SU-DHL-6 (cell line): ENCODE data around the gene KCNF1.

Source experiments
- H2AFZ ChIP-seq: fragments of 200-600 bp; sonication (generic); 2 replicates; pipeline ENCODE4 v1.6.1; 2014; ENCODE audit warnings: low read depth, mild to moderate bottlenecking, moderate library complexity, mixed read lengths, antibody characterized with exemption, low read length; ENCODE audit not compliant: severe bottlenecking
- H3F3A ChIP-seq: fragments of 200-600 bp; shearing (Covaris generic); 2 replicates; pipeline ENCODE4 v1.6.0; 2016; ENCODE audit warnings: antibody characterized with exemption, mild to moderate bottlenecking; ENCODE audit not compliant: insufficient read depth
- H3K27ac ChIP-seq: fragments of 200-600 bp; sonication (generic); 2 replicates; pipeline ENCODE4 v1.5.1; 2016; ENCODE audit warnings: low read depth, mild to moderate bottlenecking, low read length, moderate library complexity, mixed read lengths
- H3K27me3 ChIP-seq: fragments of 200-600 bp; sonication (generic), shearing (Covaris generic); 2 replicates; pipeline ENCODE4 v1.6.0; 2014; ENCODE audit warnings: mild to moderate bottlenecking, low read length
- H3K36me3 ChIP-seq: fragments of 200-600 bp; sonication (generic); 2 replicates; pipeline ENCODE4 v1.6.1; 2014; ENCODE audit warnings: mild to moderate bottlenecking, low read length, mixed read lengths
- H3K4me2 ChIP-seq: fragments of 300-600, 200-600 bp; shearing (Covaris generic), sonication (generic); 2 replicates; pipeline ENCODE4 v1.6.0; 2014; ENCODE audit warnings: low read length, low read depth, mild to moderate bottlenecking; ENCODE audit not compliant: poor library complexity, severe bottlenecking
- H3K4me3 ChIP-seq: fragments of 200-600 bp; sonication (generic); 2 replicates; pipeline ENCODE4 v1.5.1; 2014; ENCODE audit warnings: antibody characterized with exemption, low read length, mild to moderate bottlenecking, mixed read lengths; ENCODE audit not compliant: insufficient read depth, poor library complexity, severe bottlenecking
- H3K79me2 ChIP-seq: fragments of 200-600 bp; sonication (generic); 2 replicates; pipeline ENCODE4 v1.6.1; 2014; ENCODE audit warnings: mild to moderate bottlenecking, low read length, moderate library complexity; ENCODE audit not compliant: insufficient read depth
- H3K9ac ChIP-seq: fragments of 200-600 bp; sonication (generic); 2 replicates; pipeline ENCODE4 v1.7.0; 2014; ENCODE audit warnings: mild to moderate bottlenecking, low read length
- H3K9me2 ChIP-seq: fragments of 200-600 bp; sonication (generic); replicated peaks from 2 replicates; pipeline ENCODE4 v1.6.1; 2014; ENCODE audit warnings: low read length; ENCODE audit not compliant: insufficient read depth
- H3K9me3 ChIP-seq: fragments of 200-600 bp; sonication (generic); 2 replicates; pipeline ENCODE4 v1.6.1; 2014; ENCODE audit warnings: low read length, mixed read lengths; ENCODE audit not compliant: insufficient read depth
- H4K20me1 ChIP-seq: fragments of 200-600 bp; sonication (generic); 2 replicates; pipeline ENCODE4 v1.6.1; 2014; ENCODE audit warnings: low read depth, mild to moderate bottlenecking, antibody characterized with exemption, low read length, moderate library complexity, mixed read lengths
- CTCF ChIP-seq: fragments of 200-600 bp; sonication (generic); IDR thresholded peaks from one replicate; pipeline ENCODE4 v1.5.1; 2017; ENCODE audit warnings: antibody characterized with exemption, mild to moderate bottlenecking, low read length, moderate library complexity; ENCODE audit not compliant: insufficient read depth, poor library complexity, severe bottlenecking
- EZH2phosphoT487 ChIP-seq: fragments of 200-600 bp; sonication (generic), shearing (Covaris generic); conservative IDR thresholded peaks from 2 replicates; pipeline ENCODE4 v1.6.1; 2018; ENCODE audit warnings: mild to moderate bottlenecking, antibody characterized with exemption, low read length, moderate library complexity, mixed read lengths

The KCNF1 gene

GRCh38 chr2:10892316-10892715 lies 19.4 kb upstream of the KCNF1 start:
- H3K4me2 ChIP-seq, result no peak overlapping the region
- H3F3A ChIP-seq, result no peaks in the 10 kb centered on the region
- no peaks in the 10 kb centered on the region for H3K27me3 ChIP-seq
- H3K9me3 ChIP-seq, result no peaks in the 10 kb centered on the region
- no peak overlapping the region for H3K27ac ChIP-seq
- TF ChIP-seq CTCF (no peak), EZH2phosphoT487 (no peak)
- no peak overlapping the region for H2AFZ ChIP-seq
- H3K4me3 ChIP-seq, result no peak overlapping the region
- no peak overlapping the region for H3K9ac ChIP-seq
- no peaks in the 10 kb centered on the region for H3K36me3 ChIP-seq
- no peaks in the 10 kb centered on the region for H3K9me2 ChIP-seq
- no peaks in the 10 kb centered on the region for H4K20me1 ChIP-seq
- H3K79me2 ChIP-seq, result no peaks in the 10 kb centered on the region

- no peaks in the 10 kb centered on the region for H4K20me1 ChIP-seq
These were observed 18.9 kb upstream of the KCNF1 start for GRCh38 chr2:10892796-10893350.

GRCh38 chr2:10894264-10894935 lies 17.3 kb upstream of the KCNF1 start:
- Histone ChIP-seq H3K4me2 (no peak overlapping the region), H4K20me1 (no peaks in the 10 kb centered on the region), H3K9me3 (no peaks in the 10 kb centered on the region), H3K27me3 (no peaks in the 10 kb centered on the region), H3K79me2 (no peaks in the 10 kb centered on the region), H3K4me3 (no peak overlapping the region), H3K9me2 (no peaks in the 10 kb centered on the region), H3K27ac (no peak overlapping the region), H3K36me3 (no peaks in the 10 kb centered on the region), H3K9ac (no peak overlapping the region), H3F3A (no peaks in the 10 kb centered on the region), H2AFZ (no peak overlapping the region)
- TF ChIP-seq EZH2phosphoT487, result no peak

More at GRCh38 chr2:10892796-10893350, 18.9 kb upstream of the KCNF1 start:
- TF ChIP-seq EZH2phosphoT487 (no peak), CTCF (no peak)
- H3K27me3 ChIP-seq, result no peaks in the 10 kb centered on the region
- no peak overlapping the region for H3K27ac ChIP-seq
- H3K4me3 ChIP-seq, result no peak overlapping the region
- no peak overlapping the region for H3K4me2 ChIP-seq
- H2AFZ ChIP-seq, result no peak overlapping the region
- no peaks in the 10 kb centered on the region for H3K9me3 ChIP-seq
- no peaks in the 10 kb centered on the region for H3F3A ChIP-seq
- H3K79me2 ChIP-seq, result no peaks in the 10 kb centered on the region
- no peaks in the 10 kb centered on the region for H3K9me2 ChIP-seq
- no peak overlapping the region for H3K9ac ChIP-seq
- H3K36me3 ChIP-seq, result no peaks in the 10 kb centered on the region

- no peaks in the 10 kb centered on the region for H3K36me3 ChIP-seq
- no peak overlapping the region for H2AFZ ChIP-seq
- no peak overlapping the region for H3K27ac ChIP-seq
- H3K9ac ChIP-seq, result no peak overlapping the region
- H3K4me3 ChIP-seq, result no peak overlapping the region
- TF ChIP-seq EZH2phosphoT487 (no peak), CTCF (no peak)
- H3K4me2 ChIP-seq, result no peak overlapping the region
- H3K9me3 ChIP-seq, result no peaks in the 10 kb centered on the region
- no peaks in the 10 kb centered on the region for H3K9me2 ChIP-seq
- H3K27me3 ChIP-seq, result no peaks in the 10 kb centered on the region
- H3F3A ChIP-seq, result no peaks in the 10 kb centered on the region
- no peaks in the 10 kb centered on the region for H3K79me2 ChIP-seq
- no peaks in the 10 kb centered on the region for H4K20me1 ChIP-seq
These were observed 16.5 kb upstream of the KCNF1 start for GRCh38 chr2:10895231-10895630.
